HEK293T (cell line): ENCODE measurements around the gene CALML5.

Experiments used
- ARNT ChIP-seq: fragments of 450-650 bp; IDR thresholded peaks from 2 replicates; pipeline ENCODE4 v1.6.1; 2017; ENCODE audit warnings: mild to moderate bottlenecking
- BHLHE40 ChIP-seq: fragments of 450-650 bp; IDR thresholded peaks from 2 replicates; pipeline ENCODE4 v1.6.1; 2016; ENCODE audit warnings: mild to moderate bottlenecking, moderate library complexity, borderline replicate concordance
- ELF4 ChIP-seq: fragments of 450-650 bp; IDR thresholded peaks from 2 replicates; pipeline ENCODE4 v1.6.1; 2017; ENCODE audit warnings: antibody characterized with exemption
- FOXA1 ChIP-seq: fragments of 450-650 bp; IDR thresholded peaks from 2 replicates; pipeline ENCODE4 v1.6.1; 2016; ENCODE audit warnings: mild to moderate bottlenecking
- HDGF ChIP-seq: fragments of 450-650 bp; IDR thresholded peaks from 2 replicates; pipeline ENCODE4 v1.6.1; 2017; ENCODE audit warnings: antibody characterized with exemption, borderline replicate concordance
- L3MBTL2 ChIP-seq: fragments of 450-650 bp; conservative IDR thresholded peaks from 2 replicates; pipeline ENCODE4 v1.6.1; 2016; ENCODE audit warnings: mild to moderate bottlenecking
- LEF1 ChIP-seq: fragments of 450-650 bp; IDR thresholded peaks from 2 replicates; pipeline ENCODE4 v1.6.1; 2017; ENCODE audit warnings: mild to moderate bottlenecking, borderline replicate concordance
- NFRKB ChIP-seq: fragments of 450-650 bp; IDR thresholded peaks from 2 replicates; pipeline ENCODE4 v1.6.1; 2016; ENCODE audit warnings: mild to moderate bottlenecking, moderate library complexity
- SP1 ChIP-seq: fragments of 450-650 bp; IDR thresholded peaks from 2 replicates; pipeline ENCODE4 v1.6.1; 2017
- SUZ12 ChIP-seq: fragments of 450-650 bp; IDR thresholded peaks from 2 replicates; pipeline ENCODE4 v1.6.1; 2016; ENCODE audit warnings: mild to moderate bottlenecking
- TARDBP ChIP-seq: fragments of 450-650 bp; IDR thresholded peaks from 2 replicates; pipeline ENCODE4 v1.6.1; 2016
- ZNF384 ChIP-seq: fragments of 450-650 bp; IDR thresholded peaks from 2 replicates; pipeline ENCODE4 v1.6.1; 2016
- TF ChIP-seq, protein P1 (sequence below): fragments of 450-650 bp; IDR thresholded peaks from 2 replicates; pipeline ENCODE4 v1.6.1; 2016

DNA sequence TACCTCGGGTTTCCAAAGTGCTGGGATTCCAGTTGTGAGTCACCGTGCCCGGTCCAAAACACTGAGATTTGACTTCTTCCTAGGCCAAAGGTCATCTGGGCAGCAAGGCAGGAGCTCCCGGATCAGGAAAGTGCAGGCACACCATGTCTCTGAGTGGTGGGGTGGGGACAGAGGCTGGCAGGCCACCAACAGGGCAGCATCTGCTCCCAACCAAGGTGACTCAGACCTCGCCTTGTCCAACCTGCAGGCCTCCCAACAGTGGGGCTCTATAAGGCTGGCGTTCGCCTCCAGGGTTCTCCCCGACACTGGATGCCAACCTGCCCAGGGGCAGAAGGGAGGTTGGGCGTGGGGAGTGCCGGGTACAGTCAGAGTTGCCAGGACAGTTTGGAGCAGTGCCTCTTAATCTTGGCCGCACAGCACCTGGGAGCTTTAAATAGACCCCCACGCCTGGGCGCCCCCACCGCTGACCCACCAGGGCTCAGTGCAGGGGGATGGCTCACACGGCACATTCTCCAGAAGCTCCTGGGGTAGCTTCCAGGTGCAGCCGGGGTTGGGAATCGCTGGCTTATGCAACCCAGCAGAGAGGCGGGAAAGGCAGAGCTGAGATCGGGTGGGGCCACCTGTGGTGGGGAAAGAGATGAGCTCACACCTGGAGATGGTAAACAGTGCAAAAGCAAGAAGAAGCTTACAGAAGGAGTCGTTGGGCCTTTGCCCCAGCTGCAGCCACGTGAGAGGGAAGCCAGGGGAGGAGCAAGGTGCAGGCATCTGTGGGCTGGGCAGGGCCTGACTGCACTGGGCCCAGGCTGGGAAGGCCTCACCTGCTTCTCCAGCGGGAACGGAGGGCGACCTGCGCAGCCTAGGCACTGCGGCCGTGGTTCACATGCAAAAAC, 10.9 kb downstream of the CALML5 start:
- TF ChIP-seq HDGF, result no peak
- TF ChIP-seq ARNT, result no peak
- no peak for TF ChIP-seq BHLHE40
- no peak for TF ChIP-seq ZNF384
- no peak for TF ChIP-seq SUZ12
- no peak for TF ChIP-seq NFRKB
- no peak for TF ChIP-seq FOXA1
- no peak for TF ChIP-seq L3MBTL2
- TF ChIP-seq, protein P1, sequence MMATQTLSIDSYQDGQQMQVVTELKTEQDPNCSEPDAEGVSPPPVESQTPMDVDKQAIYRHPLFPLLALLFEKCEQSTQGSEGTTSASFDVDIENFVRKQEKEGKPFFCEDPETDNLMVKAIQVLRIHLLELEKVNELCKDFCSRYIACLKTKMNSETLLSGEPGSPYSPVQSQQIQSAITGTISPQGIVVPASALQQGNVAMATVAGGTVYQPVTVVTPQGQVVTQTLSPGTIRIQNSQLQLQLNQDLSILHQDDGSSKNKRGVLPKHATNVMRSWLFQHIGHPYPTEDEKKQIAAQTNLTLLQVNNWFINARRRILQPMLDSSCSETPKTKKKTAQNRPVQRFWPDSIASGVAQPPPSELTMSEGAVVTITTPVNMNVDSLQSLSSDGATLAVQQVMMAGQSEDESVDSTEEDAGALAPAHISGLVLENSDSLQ, result no peak
- TF ChIP-seq TARDBP, result no peak
- TF ChIP-seq SP1, result no peak
- TF ChIP-seq ELF4, result no peak
- no peak for TF ChIP-seq LEF1
